SJCRH30 (cell line): Measurements from ENCODE around the gene NT5DC2. TPM values are rescaled to one million over a fixed set of nuclear protein-coding genes. Genes with fewer than 3 reads are reported as not detected.
A peak's percentile ranks its signal among the peaks of the same experiment; 100 is the strongest.

ENCODE experiments used
- DNase-seq, 2 experiments: peaks; one replicate each; pipeline ENCODE4 v3.0.0-alpha.2; 2015 to 2020
- H3K27ac ChIP-seq: fragments of 250-450 bp; sonication (Bioruptor Pico); 2 replicates; pipeline ENCODE4 v1.5.1; 2020; ENCODE audit warnings: mild to moderate bottlenecking, moderate library complexity
- H3K27me3 ChIP-seq: fragments of 250-450 bp; sonication (Bioruptor Pico); 2 replicates; pipeline ENCODE4 v1.5.1; 2020; ENCODE audit warnings: mild to moderate bottlenecking, moderate library complexity
- H3K36me3 ChIP-seq: fragments of 250-450 bp; sonication (Bioruptor Pico); 2 replicates; pipeline ENCODE4 v1.5.1; 2020; ENCODE audit warnings: mild to moderate bottlenecking, moderate library complexity
- H3K4me1 ChIP-seq: fragments of 250-450 bp; sonication (Bioruptor Pico); 2 replicates; pipeline ENCODE4 v1.5.1; 2020; ENCODE audit warnings: mild to moderate bottlenecking, moderate library complexity
- H3K4me3 ChIP-seq: fragments of 250-450 bp; sonication (Bioruptor Pico); 2 replicates; pipeline ENCODE4 v1.5.1; 2020; ENCODE audit warnings: mild to moderate bottlenecking, moderate library complexity
- H3K9me3 ChIP-seq: fragments of 250-450 bp; sonication (Bioruptor Pico); replicated peaks from 2 replicates; pipeline ENCODE4 v1.5.1; 2020; ENCODE audit warnings: mild to moderate bottlenecking, moderate library complexity
- total RNA-seq: library from RNA; depleted of rRNA; stranded (reverse); fragments of >200 nt; shearing (Covaris generic); gene quantifications from 2 replicates; pipeline ENCODE4 v1.2.3, GENCODE V29; 2014

NT5DC2 gene
- total RNA-seq, 1 experiment from 2014 or later, result 140 TPM

GRCh38 chr3:52547143-52547542 lies 13.5 kb upstream of the NT5DC2 start:
- Histone ChIP-seq H3K27me3 (no peaks in the 10 kb centered on the region), H3K4me1 (no peaks in the 10 kb centered on the region), H3K4me3 (no peak overlapping the region), H3K36me3 (peaks cover 54% of the 10 kb centered on the region), H3K9me3 (no peaks in the 10 kb centered on the region), H3K27ac (no peak overlapping the region)
- DNase-seq, result no peak

GRCh38 chr3:52546111-52546901 lies 12.6 kb upstream of the NT5DC2 start:
- no peak for DNase-seq
- H3K4me1 ChIP-seq, result no peaks in the 10 kb centered on the region
- no peak overlapping the region for H3K27ac ChIP-seq
- H3K4me3 ChIP-seq, result no peak overlapping the region
- H3K36me3 ChIP-seq, result peaks cover 50% of the 10 kb centered on the region
- H3K9me3 ChIP-seq, result no peaks in the 10 kb centered on the region
- no peaks in the 10 kb centered on the region for H3K27me3 ChIP-seq

DNA sequence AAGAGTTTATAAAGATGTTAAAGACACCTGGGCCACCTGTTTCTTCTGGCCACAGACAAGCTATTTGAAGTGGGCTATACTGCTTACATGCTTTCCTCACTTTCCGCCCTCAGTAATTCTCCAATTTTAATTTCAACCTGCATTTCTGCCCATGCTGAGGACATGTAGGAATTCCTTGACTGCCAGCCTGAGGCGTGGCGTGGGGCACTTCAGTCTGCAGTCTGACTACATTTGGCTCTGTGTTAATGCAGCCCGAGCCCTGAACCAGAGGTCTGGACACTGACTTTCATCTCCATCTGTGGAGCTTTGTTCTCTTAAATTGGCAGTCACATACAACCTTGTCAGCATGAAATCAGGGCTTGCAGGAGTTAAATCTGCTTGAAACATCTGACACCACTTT lies 11.3 kb upstream of the NT5DC2 start:
- peaks cover 50% of the 10 kb centered on the region for H3K36me3 ChIP-seq
- H3K4me1 ChIP-seq, result no peaks in the 10 kb centered on the region
- H3K27me3 ChIP-seq, result no peaks in the 10 kb centered on the region

GRCh38 chr3:52541050-52541449 lies 7.4 kb upstream of the NT5DC2 start:
- Histone ChIP-seq H3K36me3 (peaks cover 22% of the 10 kb centered on the region), H3K9me3 (no peaks in the 10 kb centered on the region), H3K27me3 (no peaks in the 10 kb centered on the region), H3K27ac (no peak overlapping the region), H3K4me3 (no peak overlapping the region), H3K4me1 (peaks cover 7% of the 10 kb centered on the region)
- DNase-seq, result no peak

More for the DNA sequence above, 11.3 kb upstream of the NT5DC2 start:
- Histone ChIP-seq H3K27ac (no peak overlapping the region), H3K4me3 (no peak overlapping the region), H3K9me3 (no peaks in the 10 kb centered on the region)
- no peak for DNase-seq

DNA sequence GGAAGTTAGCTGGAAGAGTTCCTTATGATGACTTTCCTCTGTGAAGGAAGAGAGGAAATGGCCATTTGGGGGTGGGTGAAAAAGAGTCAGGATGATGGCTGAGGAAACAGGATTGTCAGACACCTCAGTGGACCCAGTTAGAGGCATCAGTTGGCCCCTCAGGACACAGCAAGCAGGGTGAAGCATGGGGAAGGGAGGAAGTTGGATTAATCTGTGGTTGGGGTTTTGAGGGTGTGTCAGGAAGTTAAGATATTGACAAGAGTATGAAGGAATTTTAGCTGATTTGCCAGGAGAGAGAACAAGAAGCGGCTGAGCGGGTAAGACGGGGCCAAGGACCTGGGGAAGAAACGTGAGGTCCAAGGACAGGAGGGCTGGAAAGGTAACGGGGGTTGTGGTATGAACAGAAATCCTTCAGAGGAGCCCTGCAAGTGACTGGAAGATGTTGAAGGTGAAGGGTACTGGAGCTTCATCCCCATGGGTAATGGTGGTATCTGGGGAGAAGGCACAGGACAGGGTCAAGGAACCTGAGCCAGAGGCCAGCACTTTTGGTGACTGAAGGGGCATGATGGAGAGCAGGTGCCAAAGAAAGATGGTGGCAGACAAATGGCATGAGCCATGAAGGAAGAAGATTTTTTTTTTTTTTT lies 5.5 kb upstream of the NT5DC2 start:
- no peaks in the 10 kb centered on the region for H3K9me3 ChIP-seq
- 0 out of 2 replicates have a peak, but pooled peaks cover 17% of the 10 kb centered on the region for H3K36me3 ChIP-seq
- H3K4me3 ChIP-seq, result no peak overlapping the region
- no peaks in the 10 kb centered on the region for H3K27me3 ChIP-seq
- H3K4me1 ChIP-seq, result peaks cover 7% of the 10 kb centered on the region
- no peak for DNase-seq
- no peak overlapping the region for H3K27ac ChIP-seq

DNA sequence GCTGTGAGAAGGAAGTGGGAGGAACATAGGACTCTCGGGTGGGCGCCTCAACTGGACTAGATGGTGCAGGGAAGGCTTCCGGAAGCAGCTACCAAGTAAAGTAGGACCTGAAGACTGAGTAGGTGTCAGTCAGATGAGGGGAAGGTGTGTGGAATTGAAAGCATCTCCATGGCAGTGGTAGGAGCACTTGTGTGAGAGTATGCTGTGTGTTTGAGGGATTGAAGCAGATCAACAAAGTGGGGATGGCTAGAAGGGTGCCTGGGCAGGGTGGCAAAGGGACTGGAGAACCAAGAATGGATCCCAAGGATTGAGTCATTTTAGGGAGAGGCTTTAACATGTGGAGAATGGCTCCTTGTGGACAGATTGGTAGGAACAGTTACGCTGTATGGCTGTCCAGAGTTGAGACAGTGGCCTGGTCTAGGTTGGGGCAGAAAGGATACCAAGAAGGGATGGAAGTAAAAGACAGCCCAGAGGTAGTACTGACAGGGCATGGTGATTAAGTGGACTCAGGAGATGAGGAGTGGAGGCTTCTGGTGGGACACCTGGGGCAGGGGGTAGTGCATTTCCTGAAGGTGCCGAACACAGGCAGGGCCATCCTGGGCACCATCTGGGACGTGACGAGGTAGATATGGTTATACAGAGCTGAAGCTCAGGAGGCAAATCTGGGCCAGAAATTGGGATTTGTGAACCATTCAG lies 4.2 kb upstream of the NT5DC2 start:
- Histone ChIP-seq H3K4me3 (peak overlapping the region; percentile 73), H3K9me3 (no peaks in the 10 kb centered on the region), H3K27me3 (no peaks in the 10 kb centered on the region), H3K36me3 (0 out of 2 replicates have a peak, but pooled peaks cover 11% of the 10 kb centered on the region), H3K4me1 (peaks cover 7% of the 10 kb centered on the region), H3K27ac (no peak overlapping the region)
- no peak for DNase-seq

- H3K9me3 ChIP-seq, result no peaks in the 10 kb centered on the region
- 0 out of 2 replicates have a peak, but pooled peaks cover 10% of the 10 kb centered on the region for H3K36me3 ChIP-seq
- peak overlapping the region; percentile 48 for H3K27ac ChIP-seq
- H3K27me3 ChIP-seq, result no peaks in the 10 kb centered on the region
- no peak for DNase-seq
- H3K4me3 ChIP-seq, result peak overlapping the region; percentile 73
- peaks cover 7% of the 10 kb centered on the region for H3K4me1 ChIP-seq
Measured at GRCh38 chr3:52537165-52537620, 3.5 kb upstream of the NT5DC2 start.

DNA sequence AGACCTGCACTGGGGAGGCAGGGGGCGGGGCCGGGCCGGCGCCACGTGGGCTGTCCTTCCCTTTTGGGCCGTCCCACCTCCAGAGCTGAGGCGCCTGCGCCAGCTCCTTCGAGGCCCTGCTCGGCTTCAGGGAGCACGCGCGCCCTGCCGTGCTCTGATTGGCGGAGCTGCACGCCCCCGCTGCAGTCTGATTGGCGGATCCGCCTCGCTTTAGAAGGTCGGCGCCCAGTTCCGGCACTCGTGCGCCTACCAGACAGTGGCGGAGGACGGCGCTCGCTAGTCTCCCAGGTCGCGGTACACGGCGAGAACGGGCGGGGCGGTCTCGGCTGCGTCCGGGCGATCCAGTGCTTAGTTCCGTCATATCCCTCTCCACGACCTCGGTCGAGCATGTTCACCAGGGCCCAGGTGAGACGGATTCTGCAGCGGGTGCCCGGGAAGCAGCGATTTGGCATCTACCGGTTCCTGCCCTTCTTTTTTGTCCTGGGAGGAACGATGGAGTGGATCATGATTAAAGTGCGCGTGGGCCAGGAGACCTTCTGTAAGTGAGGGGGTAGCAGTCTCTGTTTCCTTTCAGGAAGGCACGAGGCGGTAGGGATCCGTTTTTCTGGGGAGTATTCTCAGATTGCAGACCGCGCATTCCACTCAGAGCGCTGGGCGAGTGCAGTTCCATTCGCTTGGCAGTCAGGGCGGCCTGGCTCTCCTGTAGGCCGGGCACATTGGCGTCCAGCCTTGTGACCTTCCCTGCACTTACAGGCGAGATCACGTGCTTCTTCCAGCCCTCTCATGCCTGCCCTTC lies 2.9 kb upstream of the NT5DC2 start, which contains the start of gene UQCC5:
Gene UQCC5, plus strand, starts transcription at position 237 of the 796 bp plus-strand sequence. Its CDS starts 151 bp downstream, at position 388.
- H3K4me3 ChIP-seq, result peak within 1 kb of the TSS; percentile 73
- no peaks in the 10 kb centered on the region for H3K27me3 ChIP-seq
- peaks cover 7% of the 10 kb centered on the region for H3K4me1 ChIP-seq
- no peaks in the 10 kb centered on the region for H3K9me3 ChIP-seq
- peak within 1 kb of the TSS; percentile 48 for H3K27ac ChIP-seq
- 0 out of 2 replicates have a peak, but pooled peaks cover 9% of the 10 kb centered on the region for H3K36me3 ChIP-seq
- DNase-seq, result peak; percentile 98

- Histone ChIP-seq H3K4me3 (peak overlapping the region; percentile 10; the same call in 1 of the 2 replicates), H3K4me1 (peaks cover 7% of the 10 kb centered on the region), H3K27me3 (no peaks in the 10 kb centered on the region), H3K36me3 (0 out of 2 replicates have a peak, but pooled peaks cover 4% of the 10 kb centered on the region), H3K9me3 (no peaks in the 10 kb centered on the region), H3K27ac (no peak overlapping the region)
- no peak for DNase-seq
Measured at GRCh38 chr3:52536112-52536368, 2.4 kb upstream of the NT5DC2 start.

- Histone ChIP-seq H3K27ac (no peak overlapping the region), H3K9me3 (no peaks in the 10 kb centered on the region), H3K27me3 (no peaks in the 10 kb centered on the region), H3K36me3 (no peaks in the 10 kb centered on the region), H3K4me1 (peaks cover 7% of the 10 kb centered on the region), H3K4me3 (peak overlapping the region; percentile 10; the same call in 1 of the 2 replicates)
- no peak for DNase-seq
Measured at GRCh38 chr3:52535411-52536111, 1.9 kb upstream of the NT5DC2 start.

DNA sequence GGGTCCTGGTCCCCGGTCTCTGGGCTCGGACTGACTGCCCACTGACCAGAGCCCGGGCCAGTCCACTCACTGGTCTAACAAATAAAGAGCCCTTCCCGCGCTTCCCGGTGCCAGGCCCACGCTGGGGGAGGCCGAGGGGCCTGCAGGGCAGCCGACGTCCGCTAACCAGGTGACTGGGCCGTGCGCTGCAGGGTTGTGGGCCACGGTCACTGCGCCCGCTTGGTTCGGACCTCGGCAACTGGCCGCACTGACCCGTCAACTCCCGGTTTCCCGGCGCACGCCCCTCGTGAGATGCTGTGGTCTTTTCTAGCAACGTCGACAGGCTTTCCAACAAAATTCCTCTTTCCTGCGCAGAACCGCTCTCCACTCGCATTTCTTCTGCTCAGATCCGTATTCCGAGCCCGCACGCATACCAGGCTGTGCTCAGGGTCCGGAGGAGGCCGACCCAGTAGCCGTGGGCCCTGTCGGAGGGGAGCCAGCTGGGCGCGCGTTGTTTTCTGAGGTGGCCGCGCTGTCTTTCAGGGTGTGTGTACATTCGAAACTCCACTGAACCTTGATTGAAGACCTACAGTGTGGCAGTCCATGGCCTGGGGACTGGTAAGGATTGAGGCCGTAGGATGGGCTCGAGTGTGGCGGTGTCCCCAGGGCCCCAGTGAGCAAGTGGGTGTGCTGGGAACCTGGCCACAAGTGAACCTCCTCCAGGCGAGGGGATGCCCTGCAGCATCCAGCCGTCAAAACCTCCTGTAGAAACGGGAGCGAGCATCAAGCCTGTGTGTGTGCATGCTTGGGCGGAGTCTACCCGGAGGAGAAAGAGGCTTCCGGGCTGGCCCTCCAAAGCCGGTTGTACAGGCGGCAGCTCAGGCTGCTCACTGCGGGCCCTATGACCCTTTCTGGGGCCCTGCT lies 875 bp upstream of the NT5DC2 start:
- Histone ChIP-seq H3K36me3 (no peaks in the 10 kb centered on the region), H3K4me3 (peak overlapping the region; percentile 70), H3K27ac (peak overlapping the region; percentile 46), H3K27me3 (no peaks in the 10 kb centered on the region), H3K4me1 (peaks cover 7% of the 10 kb centered on the region), H3K9me3 (no peaks in the 10 kb centered on the region)
- no peak for DNase-seq

GRCh38 chr3:52532838-52533622 lies 627 bp downstream of the NT5DC2 start:
- Histone ChIP-seq H3K4me1 (peaks cover 6% of the 10 kb centered on the region), H3K36me3 (peaks cover 9% of the 10 kb centered on the region), H3K9me3 (no peaks in the 10 kb centered on the region), H3K27me3 (no peaks in the 10 kb centered on the region), H3K4me3 (peak overlapping the region; percentile 97), H3K27ac (peak overlapping the region; percentile 27; the same call in 1 of the 2 replicates)
- peak; percentile 45 for DNase-seq
